GM18511 (cell line): ENCODE data around the gene PI4K2A.

Experiments used
- ATAC-seq: cut with Tn5 transposase; IDR thresholded peaks from one replicate; pipeline ENCODE4 v1.9.1; 2021; ENCODE audit warnings: mild to moderate bottlenecking, moderate library complexity; ENCODE audit not compliant: unreplicated experiment

The PI4K2A gene

GRCh38 chr10:97723001-97723400 lies 82.5 kb downstream of the PI4K2A start:
- no peak for ATAC-seq

- ATAC-seq = no peak
These were observed 84.0 kb downstream of the PI4K2A start for GRCh38 chr10:97724341-97724941.
